Measurements from ENCODE around the gene SERPINB2. TPM values are rescaled to one million over a fixed set of nuclear protein-coding genes. Genes with fewer than 3 reads are reported as not detected.
"Not testable (repeated sequence)": the region's sequence is repeated elsewhere in the genome, so short reads cannot be mapped to it uniquely, and the experiment has no call there.

SERPINB2 gene
- total RNA-seq, 1 donor from 2014 or later = not detected

DNA sequence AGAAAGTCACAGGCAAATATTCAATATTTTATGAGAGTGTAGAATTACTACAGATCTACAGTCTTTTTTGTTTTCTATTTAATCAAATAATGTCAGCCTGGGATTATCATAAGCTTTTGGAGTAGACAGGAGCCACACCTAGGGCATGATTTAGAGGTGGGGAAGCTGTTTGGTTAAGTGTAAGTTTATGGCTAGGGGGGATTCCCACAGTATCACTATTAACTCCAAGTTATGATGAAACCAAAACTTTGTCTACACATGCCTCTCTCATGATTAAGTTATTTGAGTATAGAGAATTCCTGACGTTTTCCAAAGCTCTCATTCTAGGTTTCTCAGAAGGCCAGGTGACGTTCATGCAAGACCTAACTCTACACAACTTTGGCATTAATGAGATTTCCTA lies 22.4 kb downstream of the SERPINB2 start:
- TF ChIP-seq, protein P1, sequence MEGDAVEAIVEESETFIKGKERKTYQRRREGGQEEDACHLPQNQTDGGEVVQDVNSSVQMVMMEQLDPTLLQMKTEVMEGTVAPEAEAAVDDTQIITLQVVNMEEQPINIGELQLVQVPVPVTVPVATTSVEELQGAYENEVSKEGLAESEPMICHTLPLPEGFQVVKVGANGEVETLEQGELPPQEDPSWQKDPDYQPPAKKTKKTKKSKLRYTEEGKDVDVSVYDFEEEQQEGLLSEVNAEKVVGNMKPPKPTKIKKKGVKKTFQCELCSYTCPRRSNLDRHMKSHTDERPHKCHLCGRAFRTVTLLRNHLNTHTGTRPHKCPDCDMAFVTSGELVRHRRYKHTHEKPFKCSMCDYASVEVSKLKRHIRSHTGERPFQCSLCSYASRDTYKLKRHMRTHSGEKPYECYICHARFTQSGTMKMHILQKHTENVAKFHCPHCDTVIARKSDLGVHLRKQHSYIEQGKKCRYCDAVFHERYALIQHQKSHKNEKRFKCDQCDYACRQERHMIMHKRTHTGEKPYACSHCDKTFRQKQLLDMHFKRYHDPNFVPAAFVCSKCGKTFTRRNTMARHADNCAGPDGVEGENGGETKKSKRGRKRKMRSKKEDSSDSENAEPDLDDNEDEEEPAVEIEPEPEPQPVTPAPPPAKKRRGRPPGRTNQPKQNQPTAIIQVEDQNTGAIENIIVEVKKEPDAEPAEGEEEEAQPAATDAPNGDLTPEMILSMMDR (IDR thresholded peaks at IDR 0.05; ENCODE audit: borderline replicate concordance) = no peak
- intact Hi-C loops (cut with micrococcal nuclease) = no loop called here
- Histone ChIP-seq H3K9me3 (replicated peaks) (no peaks in the 10 kb centered on the region), H3K4me3 (no peak overlapping the region), H3K27me3 (ENCODE audit: low read depth) (no peaks in the 10 kb centered on the region), H3K36me3 (no peaks in the 10 kb centered on the region), H3K27ac (replicated peaks) (no peak overlapping the region), H3K4me1 (no peaks in the 10 kb centered on the region)
- no peak for DNase-seq

DNA sequence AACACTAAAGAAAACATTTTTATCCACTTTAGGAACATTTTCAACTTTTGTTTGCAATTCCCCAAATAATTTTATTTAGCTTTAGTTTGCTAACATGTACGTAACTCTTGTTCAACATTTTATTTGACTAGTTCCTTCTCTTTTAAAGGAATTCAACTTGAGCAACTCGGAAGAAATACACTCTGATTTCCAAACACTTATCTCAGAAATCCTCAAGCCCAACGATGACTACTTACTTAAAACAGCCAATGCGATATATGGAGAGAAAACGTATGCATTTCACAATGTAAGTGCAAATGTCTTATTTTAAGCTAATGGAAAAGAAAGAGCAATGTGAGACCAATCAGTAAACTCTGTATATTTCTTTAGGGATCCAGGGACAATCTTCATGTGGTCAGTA lies 30.3 kb downstream of the SERPINB2 start:
- TF ChIP-seq, protein P1 (IDR thresholded peaks at IDR 0.05; ENCODE audit: borderline replicate concordance) = no peak
- H3K4me1 ChIP-seq = no peaks in the 10 kb centered on the region
- no peak overlapping the region for H3K4me3 ChIP-seq
- H3K36me3 ChIP-seq = no peaks in the 10 kb centered on the region
- intact Hi-C loops (cut with micrococcal nuclease) = no loop called here
- no peak for DNase-seq
- H3K27me3 ChIP-seq (ENCODE audit: low read depth) = peaks cover 7% of the 10 kb centered on the region
- no peaks in the 10 kb centered on the region for H3K9me3 ChIP-seq (replicated peaks)
- no peak overlapping the region for H3K27ac ChIP-seq (replicated peaks)

DNA sequence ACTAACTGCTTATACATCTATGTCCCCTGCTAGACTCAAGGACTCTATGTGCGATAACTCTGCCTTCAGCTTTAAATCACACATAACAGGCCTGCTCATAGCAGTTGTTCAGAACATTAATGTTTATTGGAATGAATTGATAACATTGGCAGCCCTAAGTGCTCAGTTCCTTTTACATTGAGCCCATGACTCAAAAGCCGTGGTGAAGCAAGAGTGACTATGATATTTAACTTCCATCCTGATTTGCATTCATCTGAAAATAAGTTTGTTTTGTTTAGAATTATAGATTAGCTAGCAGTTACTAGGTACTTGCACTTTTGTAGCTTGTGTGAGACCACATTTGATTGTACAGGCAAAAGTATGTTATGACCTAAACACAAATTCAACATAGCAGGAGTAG lies 34.5 kb downstream of the SERPINB2 start:
- H3K36me3 ChIP-seq = no peaks in the 10 kb centered on the region
- H3K4me1 ChIP-seq = no peaks in the 10 kb centered on the region
- no peaks in the 10 kb centered on the region for H3K9me3 ChIP-seq (replicated peaks)
- intact Hi-C loops (cut with micrococcal nuclease) = no loop called here
- H3K27ac ChIP-seq (replicated peaks) = no peak overlapping the region
- H3K27me3 ChIP-seq (ENCODE audit: low read depth) = peaks cover 10% of the 10 kb centered on the region
- no peak overlapping the region for H3K4me3 ChIP-seq
- DNase-seq = no peak
- TF ChIP-seq, protein P1 (IDR thresholded peaks at IDR 0.05; ENCODE audit: borderline replicate concordance) = no peak

DNA sequence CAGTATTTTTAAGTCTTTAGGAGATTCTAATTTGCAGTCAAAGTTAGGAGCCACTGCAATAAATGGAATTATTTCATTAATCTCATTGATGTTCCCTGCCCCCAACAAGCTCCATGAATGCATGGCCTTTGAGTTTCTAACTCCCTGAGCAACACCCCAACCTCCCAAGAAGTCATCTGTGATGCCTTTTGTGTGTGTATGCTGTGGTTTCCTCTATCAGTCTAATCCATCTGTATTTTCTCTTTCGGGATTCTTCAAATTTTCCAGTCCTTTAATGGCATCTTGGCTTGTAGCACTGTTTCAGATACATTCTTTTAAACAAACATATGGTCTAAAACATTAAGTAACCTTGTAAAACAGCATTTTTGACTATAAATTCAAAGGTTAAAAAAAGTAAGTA lies 37.0 kb downstream of the SERPINB2 start:
- Histone ChIP-seq H3K27ac (replicated peaks) (no peak overlapping the region), H3K27me3 (ENCODE audit: low read depth) (peaks cover 4% of the 10 kb centered on the region), H3K4me3 (no peak overlapping the region), H3K36me3 (no peaks in the 10 kb centered on the region), H3K4me1 (no peaks in the 10 kb centered on the region), H3K9me3 (replicated peaks) (no peaks in the 10 kb centered on the region)
- DNase-seq = no peak
- TF ChIP-seq, protein P1 (IDR thresholded peaks at IDR 0.05; ENCODE audit: borderline replicate concordance) = no peak
- intact Hi-C loops (cut with micrococcal nuclease) = no loop called here

DNA sequence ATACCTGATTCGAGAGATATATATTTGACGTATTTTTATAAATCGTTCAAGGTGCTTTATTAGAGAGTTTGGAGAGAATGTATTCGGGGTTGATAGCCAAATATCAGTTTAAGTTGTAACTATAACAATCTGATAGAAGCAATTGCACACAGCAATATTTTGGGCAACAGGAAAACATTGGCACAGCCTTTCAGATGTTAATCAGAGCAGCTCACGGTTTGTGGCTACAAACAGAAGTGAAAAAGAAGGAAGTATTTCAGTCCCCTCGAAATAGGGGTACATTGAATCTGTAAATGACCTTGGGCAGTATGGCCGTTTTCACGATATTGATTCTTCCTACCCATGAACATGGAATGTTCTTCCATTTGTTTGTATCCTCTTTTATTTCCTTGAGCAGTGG lies 40.8 kb downstream of the SERPINB2 start:
- Histone ChIP-seq H3K36me3 (no peaks in the 10 kb centered on the region), H3K27me3 (ENCODE audit: low read depth) (peaks cover 8% of the 10 kb centered on the region), H3K9me3 (replicated peaks) (no peaks in the 10 kb centered on the region), H3K4me1 (no peaks in the 10 kb centered on the region), H3K4me3 (no peak overlapping the region), H3K27ac (replicated peaks) (no peak overlapping the region)
- TF ChIP-seq, protein P1 (IDR thresholded peaks at IDR 0.05; ENCODE audit: borderline replicate concordance) = no peak
- no peak for DNase-seq
- intact Hi-C loops (cut with micrococcal nuclease) = no loop called here

DNA sequence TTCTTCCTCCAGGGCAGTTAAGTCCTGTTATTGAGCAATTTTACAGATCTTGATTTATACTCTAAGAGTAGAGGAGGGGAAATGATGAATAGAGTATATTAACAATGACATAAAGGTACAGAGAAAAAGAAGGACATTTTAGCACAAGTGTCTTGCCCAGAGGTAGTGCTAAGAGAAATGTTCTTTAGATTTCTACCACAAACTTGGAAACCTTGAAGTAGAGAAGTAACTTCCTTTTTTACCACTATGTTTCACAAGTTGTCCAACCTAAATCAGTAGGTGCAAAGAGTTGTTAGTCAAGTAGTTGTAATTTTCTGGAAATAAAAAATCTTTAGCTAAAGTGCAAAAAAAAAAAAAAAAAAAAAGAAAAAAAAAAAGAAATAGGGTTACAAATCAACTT lies 41.9 kb downstream of the SERPINB2 start:
- DNase-seq; H3K36me3 ChIP-seq; H3K9me3 ChIP-seq (replicated peaks); H3K27ac ChIP-seq (replicated peaks); H3K27me3 ChIP-seq (ENCODE audit: low read depth); H3K4me1 ChIP-seq; intact Hi-C loops (cut with micrococcal nuclease); H3K4me3 ChIP-seq: not testable (repeated sequence)

All from left ventricle myocardium inferior (tissue), 1 donor.